Activated CD8-positive, alpha-beta memory T cell treated with anti-CD3 and anti-CD28 coated beads, Interleukin-2, amount 50 U/mL, for 1 hour (primary cell): ENCODE results near the gene TFF2.

Source experiments
- DNase-seq: peaks from one replicate; pipeline ENCODE4 v3.0.0-alpha.2; 2020; ENCODE audit errors: extremely low read depth

Gene TFF2

GRCh38 chr21:42305707-42306147 lies 45.1 kb downstream of the TFF2 start:
- DNase-seq: no peak

GRCh38 chr21:42304556-42305454 lies 46.0 kb downstream of the TFF2 start:
- no peak for DNase-seq

GRCh38 chr21:42303443-42303842 lies 47.4 kb downstream of the TFF2 start:
- DNase-seq: no peak

GRCh38 chr21:42302794-42303193 lies 48.0 kb downstream of the TFF2 start:
- no peak for DNase-seq

GRCh38 chr21:42302076-42302650 lies 48.6 kb downstream of the TFF2 start:
- DNase-seq: no peak

GRCh38 chr21:42301371-42302075 lies 49.3 kb downstream of the TFF2 start:
- no peak for DNase-seq

GRCh38 chr21:42300956-42301355 lies 49.8 kb downstream of the TFF2 start:
- DNase-seq: no peak

GRCh38 chr21:42300045-42300583 lies 50.7 kb downstream of the TFF2 start:
- no peak for DNase-seq

GRCh38 chr21:42299324-42300044 lies 51.3 kb downstream of the TFF2 start:
- no peak for DNase-seq

- no peak for DNase-seq
Measured at GRCh38 chr21:42298657-42299056, 52.1 kb downstream of the TFF2 start.

- no peak for DNase-seq
Measured at GRCh38 chr21:42298237-42298636, 52.6 kb downstream of the TFF2 start.

GRCh38 chr21:42297377-42297776 lies 53.4 kb downstream of the TFF2 start:
- DNase-seq: no peak

GRCh38 chr21:42296501-42296900 lies 54.3 kb downstream of the TFF2 start:
- DNase-seq: no peak
